Left ventricle myocardium superior (tissue), 1 donor: ENCODE measurements around the gene TSPAN17. TPM values are rescaled to one million over a fixed set of nuclear protein-coding genes. Genes with fewer than 3 reads are reported as not detected.

Experiments
- ATAC-seq: fragments of 200-7000 bp; cut with Tn5 transposase; one replicate; pipeline ENCODE4 v1.9.1; 2020; ENCODE audit warnings: mild to moderate bottlenecking, moderate library complexity
- DNase-seq: peaks from one replicate; pipeline ENCODE4 v3.0.0-alpha.2; 2020
- intact Hi-C: fragments of 100-400 bp; cut with micrococcal nuclease; formaldehyde crosslinking; loops from one replicate; pipeline ENCODE4 v1.11.0; 2022
- total RNA-seq: library from RNA; stranded (reverse); fragmentation: NEBNext Ultra II Directional; extraction: Animal tissue kit (Norgen Biotek cat#: 25700); gene quantifications from one replicate; pipeline ENCODE4 v1.2.1, GENCODE V29; 2021
- donor health status: DM: no; HTN: yes; CAD: no; lungs with severe emphysema.

Gene TSPAN17
- total RNA-seq, 1 donor from 2014 or later = 31.7 TPM

DNA sequence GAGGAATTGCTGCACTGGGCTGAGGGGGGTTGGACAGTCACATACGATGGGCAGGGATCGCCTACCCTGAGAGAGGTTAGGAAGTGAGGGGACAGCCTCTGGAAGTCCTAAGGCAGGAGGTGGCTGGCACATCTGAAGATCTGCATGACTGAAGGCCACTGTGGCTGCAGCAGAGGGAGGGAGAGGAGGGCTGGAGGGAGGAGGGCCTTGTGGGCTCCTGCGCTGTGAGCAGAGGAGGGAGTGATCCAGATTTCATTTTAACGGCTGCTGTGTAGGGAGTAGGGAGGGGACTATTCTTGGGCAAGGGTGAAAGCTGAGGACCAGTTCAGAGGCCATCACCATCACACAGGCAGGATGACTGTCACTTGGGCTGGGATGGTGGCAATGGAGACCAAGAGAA lies 9.7 kb upstream of the TSPAN17 start:
- intact Hi-C loops = no loop called here
- ATAC-seq (no peak), DNase-seq (no peak)

DNA sequence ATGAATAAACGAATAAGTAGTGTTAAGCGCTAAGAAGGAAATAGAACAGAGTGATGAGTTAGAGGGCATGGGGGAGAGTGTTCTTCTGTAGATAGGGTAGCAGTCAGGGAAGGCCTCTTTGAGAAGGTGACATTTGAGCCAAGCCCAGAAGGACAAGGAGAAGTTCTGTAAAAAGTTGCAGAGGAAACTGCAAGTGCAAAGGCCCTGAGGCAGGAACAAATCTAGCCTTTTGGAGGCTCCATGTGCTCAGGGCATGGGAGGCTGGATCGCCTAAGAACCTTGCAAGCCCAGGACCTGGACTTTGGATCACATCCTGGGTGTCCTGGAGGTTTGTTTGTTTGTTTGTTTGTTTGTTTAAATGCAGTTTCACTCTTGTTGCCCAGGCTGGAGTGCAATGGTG lies 8.8 kb upstream of the TSPAN17 start:
- ATAC-seq (no peak), DNase-seq (no peak)
- intact Hi-C loops = no loop called here

DNA sequence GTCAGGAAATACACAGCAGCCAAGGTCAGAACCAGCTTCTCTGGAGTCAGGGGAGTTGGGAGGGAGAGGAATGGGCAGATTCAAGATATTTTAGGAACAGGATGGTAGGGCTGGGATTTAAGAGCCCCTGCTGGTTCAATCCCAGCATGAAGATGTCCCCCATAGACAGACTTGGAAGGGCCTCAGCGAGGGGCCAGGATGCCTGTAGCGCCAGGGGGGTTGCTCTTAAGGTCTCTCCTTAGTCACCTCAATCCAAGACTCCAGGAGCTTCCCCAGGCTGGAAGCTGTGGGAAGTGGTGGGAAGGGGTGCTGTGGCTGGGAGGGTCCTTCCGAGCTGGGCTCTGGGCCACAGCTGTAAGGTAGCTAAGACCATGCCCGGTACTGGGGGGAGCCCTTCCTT lies 8.1 kb upstream of the TSPAN17 start:
- ATAC-seq = no peak
- intact Hi-C loops = no loop called here
- DNase-seq = no peak

DNA sequence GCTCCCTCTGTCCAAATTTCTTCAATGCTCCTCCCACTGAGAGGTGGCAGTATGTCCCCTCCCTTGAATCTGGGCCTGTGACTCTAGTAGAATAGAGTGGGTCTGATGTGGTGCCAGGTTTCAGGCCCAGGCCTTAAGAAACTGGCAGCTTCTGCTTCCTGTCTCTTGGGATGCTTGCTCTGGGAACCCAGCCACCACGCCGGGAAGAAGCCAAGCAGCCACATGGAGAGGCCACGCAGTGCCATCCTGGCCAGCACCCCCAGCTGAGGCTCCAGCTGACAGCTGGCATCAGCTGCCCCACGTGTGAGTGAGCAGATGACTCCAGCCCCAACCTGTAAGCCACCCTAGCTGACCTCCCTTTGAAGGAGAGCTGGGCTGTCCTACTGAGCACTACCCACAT lies 7.3 kb upstream of the TSPAN17 start:
- ATAC-seq (peak; percentile 97), DNase-seq (peak; percentile 87)
- intact Hi-C loops = no loop called here

DNA sequence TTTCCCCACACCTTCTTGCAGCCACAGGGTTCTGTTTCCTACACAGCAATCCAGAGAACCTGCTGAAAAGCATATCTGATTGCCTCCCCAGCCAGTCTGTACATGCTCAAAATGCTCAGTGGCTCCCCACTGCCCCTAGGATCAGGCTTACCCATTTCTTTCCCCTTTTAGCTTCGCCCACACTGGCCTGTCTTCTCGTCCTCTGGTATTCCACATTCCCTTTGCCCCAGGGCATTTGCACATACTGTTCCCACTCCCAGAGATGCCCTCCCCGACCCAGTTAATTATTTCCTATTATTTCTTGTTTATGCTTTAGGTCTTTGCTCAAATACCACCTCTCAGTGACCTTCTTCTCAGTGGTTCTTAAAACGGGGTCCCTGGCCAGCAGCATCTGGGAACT lies 6.7 kb upstream of the TSPAN17 start:
- DNase-seq = no peak
- no peak for ATAC-seq
- intact Hi-C loops = no loop called here

DNA sequence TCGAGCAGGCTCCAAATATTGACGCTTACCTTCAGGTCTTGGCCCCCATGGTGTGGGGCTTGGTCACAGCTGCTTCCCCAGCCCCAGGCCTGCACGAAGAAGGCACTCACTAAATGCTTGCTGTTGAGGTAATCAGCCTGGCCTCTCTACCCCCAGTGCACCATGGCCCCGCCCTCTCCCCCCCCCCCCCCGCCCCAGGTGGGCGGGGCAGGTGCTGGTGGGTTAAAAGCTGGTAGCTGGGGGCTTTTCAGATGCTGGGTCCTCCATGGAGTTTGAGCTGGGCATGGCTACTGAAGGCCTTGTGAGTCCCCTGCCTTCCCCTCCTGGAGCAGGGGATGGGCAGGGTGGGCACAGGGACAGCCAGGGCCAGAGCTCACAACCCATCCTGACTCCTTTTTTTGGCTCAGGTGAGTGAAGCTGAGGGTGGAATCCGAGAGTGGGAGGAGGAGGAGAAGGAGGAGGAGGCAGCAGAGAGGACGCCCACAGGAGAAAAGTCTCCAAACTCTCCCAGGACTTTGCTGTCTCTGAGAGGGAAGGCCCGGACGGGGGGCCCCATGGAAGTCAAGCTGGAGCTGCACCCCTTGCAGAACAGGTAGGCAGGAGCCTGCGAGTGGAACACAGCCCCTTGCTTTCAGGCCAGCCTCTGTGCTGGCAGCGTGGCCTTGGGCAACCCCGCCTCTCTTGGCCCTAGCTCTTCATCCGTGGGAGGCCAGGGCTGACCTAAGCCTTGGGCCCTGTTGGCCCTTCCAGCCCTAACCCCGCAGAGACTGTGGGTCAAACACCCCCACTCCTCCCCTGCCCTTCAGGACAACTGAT lies 4.4 kb upstream of the TSPAN17 start:
- ATAC-seq (no peak), DNase-seq (no peak)
- intact Hi-C loops = no loop called here

DNA sequence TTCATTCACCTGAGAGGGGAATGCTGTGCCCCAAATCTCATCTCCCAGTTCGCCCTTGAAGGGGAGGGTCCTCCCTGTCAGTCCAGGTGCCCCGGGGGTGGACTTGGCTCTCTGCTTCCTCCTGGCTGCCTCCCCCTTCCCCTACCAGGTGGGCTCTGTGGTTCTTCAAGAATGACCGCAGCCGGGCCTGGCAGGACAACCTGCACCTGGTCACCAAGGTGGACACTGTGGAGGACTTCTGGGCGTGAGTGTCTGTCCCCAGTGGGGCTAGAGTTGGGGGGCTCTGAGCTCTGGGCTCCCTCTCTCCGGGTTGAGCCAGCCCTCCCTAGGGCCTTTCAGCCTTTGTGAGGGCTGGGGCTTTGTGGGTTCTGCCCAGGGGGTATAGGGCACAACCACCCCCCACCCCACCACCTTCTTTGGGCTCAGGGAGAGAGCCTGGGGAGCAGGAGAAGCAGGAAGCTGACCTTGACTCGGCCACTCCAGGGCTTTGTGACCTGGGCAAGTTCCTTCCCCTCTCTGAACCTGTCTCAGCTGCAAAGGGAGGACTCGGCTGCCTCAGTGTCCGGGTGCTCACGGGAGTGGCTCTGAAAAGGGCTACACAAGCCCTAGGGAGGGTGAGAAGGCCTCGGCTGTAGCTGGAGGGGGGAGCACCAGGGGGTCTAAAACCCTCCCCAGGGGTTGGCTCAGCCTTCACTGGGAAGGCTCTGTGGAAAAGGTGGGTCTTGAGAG lies 3.6 kb upstream of the TSPAN17 start:
- intact Hi-C loops = no loop called here
- ATAC-seq = no peak
- DNase-seq = no peak

DNA sequence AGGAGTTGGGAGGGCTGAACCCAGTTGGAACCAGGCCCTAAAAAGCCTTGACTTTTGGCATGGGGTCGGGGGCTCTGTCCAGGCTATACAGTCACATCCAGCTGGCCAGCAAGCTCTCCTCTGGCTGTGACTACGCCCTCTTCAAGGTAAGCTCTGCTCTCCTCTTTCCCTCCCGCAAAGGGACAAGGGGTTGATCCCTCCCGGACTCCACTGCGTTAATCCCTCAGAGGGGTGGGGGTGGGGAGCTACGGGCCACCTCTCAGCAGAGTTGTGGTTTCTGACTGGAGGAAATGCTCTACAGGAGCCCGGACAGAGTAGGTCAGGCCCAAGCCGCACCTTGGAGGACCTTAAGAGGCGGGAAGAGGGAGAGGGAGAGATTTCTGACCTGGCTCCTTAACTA lies 3.0 kb upstream of the TSPAN17 start:
- DNase-seq (no peak), ATAC-seq (no peak)
- intact Hi-C loops = no loop called here

DNA sequence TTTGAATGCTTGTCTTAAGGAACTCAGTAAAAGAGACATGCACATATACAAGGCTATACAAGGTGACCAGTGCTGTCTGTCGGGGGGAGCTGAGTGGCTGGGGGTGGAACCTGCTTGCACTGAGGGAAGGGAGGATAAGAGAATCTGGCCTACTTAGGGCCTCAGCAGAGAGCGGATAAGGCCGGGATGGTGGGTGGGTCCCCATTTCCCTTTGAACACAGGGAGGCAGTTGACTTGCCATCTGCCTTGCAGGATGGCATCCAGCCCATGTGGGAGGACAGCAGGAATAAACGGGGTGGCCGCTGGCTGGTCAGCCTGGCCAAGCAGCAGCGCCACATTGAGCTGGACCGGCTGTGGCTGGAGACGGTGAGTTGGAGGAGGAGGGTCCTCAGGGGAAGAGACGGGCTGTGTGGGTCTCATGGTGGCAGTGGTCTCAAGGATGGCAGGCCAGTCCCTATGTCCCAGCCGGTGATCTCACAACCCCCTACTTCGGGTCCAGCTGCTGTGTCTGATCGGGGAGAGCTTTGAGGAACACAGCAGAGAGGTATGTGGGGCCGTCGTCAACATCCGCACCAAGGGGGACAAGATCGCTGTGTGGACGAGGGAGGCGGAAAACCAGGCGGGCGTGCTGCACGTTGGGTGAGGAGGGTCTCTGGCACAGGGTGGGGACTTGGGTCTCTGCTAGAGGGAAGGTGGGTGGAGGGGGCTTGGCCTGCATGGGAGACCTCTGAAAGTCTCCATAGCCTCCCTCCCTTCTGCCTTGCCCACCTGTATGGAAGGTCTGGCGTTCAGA lies 2.2 kb upstream of the TSPAN17 start:
- intact Hi-C loops = no loop called here
- no peak for ATAC-seq
- no peak for DNase-seq

DNA sequence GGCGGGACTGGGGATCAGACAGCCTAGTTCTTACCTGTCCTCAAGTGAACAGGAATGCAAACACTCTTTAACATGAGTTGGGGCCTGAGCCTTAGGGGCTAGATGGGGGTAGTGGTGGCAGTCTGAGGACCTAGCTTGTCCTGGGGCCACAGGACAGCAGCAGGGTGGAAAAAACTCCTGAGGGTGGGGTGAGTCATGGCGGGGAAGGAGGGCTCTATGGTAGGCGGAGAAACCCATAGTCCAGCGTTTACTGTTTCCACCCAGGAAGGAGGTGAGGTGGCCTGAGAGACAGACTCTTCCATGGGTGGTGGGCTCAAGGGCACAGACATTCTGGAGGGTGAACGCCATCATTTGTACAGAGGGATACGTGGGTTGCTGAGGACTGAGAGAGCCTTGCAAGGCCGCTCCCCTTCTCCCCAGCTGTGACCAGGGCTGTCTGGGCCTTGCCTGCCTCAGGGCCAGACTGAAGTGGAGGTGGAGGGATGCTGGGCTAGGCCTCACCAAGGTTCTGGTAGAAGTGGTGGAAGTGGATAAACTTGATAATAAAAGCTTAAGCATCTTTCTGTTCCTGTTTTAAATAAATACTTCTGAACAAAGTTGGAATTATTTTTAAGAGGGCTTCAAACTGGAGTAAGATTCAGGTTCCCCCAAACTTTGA lies 1.1 kb upstream of the TSPAN17 start:
- intact Hi-C loops = no loop called here

DNA sequence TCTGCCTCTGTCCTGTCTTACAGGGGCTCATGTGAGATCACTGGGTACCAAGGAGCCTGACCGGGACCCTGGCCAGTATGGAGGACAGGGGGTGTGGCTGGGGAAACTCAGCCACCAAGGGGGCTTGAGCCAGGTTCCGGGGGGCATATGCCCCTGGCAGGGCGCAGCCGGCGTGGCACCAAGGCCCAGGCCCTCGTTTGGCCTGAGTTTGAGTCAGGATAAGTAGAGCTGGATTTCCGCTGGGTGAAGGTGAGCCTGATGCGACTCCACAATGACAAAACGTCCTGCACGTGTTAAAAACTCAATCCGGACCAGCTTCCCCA lies 616 bp upstream of the TSPAN17 start:
- ATAC-seq = no peak
- DNase-seq = no peak
- intact Hi-C loops = no loop called here

More for the DNA sequence above, 1.1 kb upstream of the TSPAN17 start:
- DNase-seq (no peak), ATAC-seq (no peak)

DNA sequence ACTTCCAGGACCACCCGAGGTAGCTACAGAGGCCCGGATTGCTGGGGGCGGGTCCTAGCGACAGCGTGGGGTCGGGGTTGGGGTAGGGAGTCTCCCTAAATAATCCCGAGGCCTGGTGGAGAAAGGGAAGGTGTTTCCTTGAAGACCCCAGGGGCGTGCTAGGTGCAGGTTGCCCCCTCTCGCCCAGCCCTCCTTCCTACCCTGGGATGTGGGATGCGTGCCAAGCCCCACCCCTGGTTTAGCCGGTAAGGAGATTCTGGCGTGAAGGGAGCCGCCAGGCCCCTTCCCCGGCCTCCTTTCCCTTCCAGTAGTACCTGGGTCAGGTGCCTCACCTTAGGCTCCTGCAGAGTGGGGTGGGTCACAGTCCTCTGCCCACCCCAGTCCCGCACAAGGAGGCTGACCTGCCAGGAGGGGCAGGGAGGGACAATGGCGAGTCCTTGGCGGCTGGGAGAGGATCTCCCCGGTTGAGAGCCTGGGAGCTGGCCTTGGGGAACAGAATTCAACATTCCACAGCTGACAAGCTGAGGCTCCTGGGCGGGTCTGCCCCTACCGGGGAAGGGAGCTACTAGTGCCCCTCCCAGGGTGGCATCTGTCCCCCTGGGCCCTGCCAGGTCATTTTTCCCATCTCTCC lies 674 bp downstream of the TSPAN17 start:
- peak; percentile 71 for DNase-seq
- intact Hi-C loops = no loop called here
- peak; percentile 1 for ATAC-seq

DNA sequence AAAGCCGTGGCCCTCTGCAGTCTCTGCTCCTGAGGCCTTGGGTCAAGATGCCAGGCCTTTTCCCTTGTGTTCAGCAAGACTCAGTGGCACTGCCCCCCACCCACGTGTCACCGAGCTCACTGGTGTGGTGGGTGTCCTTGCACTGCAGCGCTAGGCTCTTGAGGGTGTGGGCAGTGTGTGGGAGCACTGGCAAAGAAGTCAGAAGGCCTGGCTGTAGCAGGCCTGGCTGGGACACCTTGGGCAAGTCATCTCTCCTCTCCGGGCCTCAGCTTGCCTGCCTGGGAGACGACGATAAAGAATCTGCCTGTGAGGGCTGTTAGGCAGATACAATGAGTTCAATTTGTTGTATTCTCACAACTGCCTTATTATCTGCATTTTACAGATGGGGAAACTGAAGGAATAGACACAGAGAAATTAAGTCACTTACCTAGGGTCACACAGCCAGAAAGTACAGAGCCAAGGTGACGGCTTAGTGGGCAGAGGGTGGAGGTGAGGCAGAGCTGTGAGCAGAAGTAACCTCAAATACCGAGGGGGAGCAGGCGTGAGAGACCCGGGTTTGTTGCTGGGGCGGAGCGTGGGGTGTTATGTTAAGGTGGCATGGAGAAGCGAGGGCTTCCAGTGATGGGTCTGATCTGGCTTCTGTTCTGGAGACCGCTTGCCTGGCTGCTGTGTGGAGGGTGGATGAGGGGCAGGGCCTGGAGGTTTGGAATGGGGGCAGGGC lies 1.4 kb downstream of the TSPAN17 start:
- DNase-seq (no peak), ATAC-seq (no peak)
- intact Hi-C loops = no loop called here

DNA sequence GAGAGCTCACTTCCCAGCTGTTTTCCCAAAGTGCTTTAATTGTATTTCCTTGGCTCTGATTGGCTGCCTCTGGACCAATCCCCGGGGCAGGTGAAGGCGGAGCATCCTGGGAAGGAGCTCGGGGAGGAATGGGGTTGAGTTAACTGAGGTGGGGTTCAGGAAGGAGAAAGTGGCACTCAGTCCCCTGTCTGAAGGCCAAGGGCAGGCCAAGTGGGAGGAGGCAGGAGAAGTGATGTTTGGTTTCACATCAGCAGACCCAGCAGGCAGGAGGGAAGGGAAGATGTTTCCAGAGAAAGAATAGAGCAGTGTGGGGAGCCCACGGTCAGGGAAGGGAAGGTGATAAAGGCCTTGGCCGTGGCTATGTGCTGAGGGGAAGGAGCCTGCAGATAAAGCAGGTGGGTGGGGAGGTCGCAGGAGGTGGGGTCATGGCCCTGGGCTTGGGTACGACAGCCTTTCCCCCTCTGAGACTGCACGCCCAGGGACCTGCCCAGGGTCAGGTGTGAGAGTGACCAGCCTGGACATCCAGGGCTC lies 3.1 kb downstream of the TSPAN17 start:
- intact Hi-C loops = no loop called here

DNA sequence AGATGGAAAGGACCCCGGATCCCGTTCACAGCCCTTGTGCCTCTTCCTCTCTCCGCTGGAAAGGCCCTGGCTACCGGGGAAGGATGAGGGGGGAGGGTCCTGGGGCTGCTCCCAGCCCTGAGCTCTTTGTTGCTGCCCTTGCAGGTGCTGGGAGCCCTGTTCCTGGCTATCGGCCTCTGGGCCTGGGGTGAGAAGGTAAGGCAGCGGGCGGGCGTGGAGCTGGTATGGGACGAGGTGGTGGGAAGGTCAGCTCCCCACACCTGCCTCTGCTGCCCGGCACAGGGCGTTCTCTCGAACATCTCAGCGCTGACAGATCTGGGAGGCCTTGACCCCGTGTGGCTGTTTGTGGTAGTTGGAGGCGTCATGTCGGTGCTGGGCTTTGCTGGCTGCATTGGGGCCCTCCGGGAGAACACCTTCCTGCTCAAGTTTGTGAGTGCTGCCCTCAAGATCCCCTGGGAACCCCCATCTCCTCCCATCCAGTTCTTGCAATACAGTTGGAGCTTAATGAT lies 4.2 kb downstream of the TSPAN17 start:
- ATAC-seq (no peak), DNase-seq (no peak)
- intact Hi-C loops = no loop called here

More for the DNA sequence above, 3.1 kb downstream of the TSPAN17 start:
- no peak for DNase-seq
- no peak for ATAC-seq

DNA sequence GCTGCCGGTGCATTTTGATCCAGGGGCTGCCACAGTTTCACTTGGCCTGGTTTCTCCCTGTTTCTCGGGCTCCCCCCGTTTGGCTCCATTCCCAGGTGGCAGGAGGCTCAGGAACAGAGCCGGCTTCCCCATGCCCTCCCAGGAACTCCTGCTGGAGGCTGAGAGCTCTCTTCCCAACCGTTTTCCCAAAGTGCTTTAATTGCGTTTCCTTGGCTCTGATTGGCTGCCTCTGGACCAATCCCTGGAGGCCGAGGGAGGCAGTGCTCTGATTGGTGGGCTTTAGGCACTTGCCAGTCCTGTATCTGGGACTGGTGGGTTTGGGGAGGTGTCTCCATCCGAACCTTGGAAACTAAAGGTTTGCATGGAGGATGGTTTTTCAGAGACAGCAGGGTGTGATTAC lies 4.9 kb downstream of the TSPAN17 start:
- no peak for ATAC-seq
- intact Hi-C loops = no loop called here
- DNase-seq = no peak

DNA sequence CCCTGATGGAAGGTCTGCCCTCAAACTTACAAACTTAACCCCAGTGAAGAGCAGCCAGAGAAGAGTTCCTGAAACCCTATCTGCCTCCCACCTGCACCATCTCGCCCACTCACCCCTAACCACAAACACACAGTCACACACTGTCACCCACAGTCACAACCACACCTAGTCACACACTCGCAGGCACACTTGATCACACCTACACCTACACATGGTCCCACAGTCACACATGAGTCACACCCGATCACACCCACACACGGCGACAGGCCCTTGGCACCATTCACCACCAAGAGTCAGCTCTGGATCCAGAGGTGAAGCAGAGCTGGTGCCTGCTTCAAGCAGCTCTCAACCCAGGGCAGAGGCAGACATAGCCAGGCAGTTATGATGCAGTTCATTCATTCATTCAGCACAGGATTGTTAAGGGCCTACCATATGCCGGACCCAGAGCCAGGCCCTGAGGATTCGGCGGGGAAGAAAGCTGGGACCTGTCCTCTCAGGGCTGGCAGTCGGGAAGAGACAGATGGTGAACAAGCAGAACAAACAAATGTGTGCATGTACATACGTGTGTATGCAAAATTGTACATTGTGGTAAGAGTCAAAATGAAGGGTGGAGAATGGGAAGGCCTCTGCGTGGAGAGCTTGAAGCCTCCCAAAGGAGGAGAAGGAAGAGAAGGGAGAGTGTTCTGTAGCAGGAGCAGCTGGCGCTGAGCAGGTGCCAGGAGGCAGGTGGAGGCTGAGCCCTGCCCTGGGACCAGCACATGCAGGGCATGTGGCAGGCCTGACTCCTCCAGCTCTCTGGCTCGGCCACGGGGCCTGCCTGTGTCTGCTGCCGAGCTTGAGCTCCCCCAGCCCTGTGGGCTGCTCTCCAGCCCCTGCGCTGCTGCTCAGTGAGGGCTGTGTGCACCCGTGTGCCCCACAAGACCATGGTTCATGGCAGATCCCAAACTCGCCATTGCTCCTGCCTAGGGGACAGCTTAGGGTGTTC lies 6.4 kb downstream of the TSPAN17 start:
- intact Hi-C loops = no loop called here
- no peak for ATAC-seq
- no peak for DNase-seq
